ENCODE results near the gene MMP23B. TPM values are rescaled to one million over a fixed set of nuclear protein-coding genes. Genes with fewer than 3 reads are reported as not detected.
"Not testable (repeated sequence)": the region's sequence is repeated elsewhere in the genome, so short reads cannot be mapped to it uniquely, and the experiment has no call there.

Gene MMP23B
- total RNA-seq, 6 experiments from 2014 or later: 0.75 to 4.0 (median 2.3) TPM

DNA sequence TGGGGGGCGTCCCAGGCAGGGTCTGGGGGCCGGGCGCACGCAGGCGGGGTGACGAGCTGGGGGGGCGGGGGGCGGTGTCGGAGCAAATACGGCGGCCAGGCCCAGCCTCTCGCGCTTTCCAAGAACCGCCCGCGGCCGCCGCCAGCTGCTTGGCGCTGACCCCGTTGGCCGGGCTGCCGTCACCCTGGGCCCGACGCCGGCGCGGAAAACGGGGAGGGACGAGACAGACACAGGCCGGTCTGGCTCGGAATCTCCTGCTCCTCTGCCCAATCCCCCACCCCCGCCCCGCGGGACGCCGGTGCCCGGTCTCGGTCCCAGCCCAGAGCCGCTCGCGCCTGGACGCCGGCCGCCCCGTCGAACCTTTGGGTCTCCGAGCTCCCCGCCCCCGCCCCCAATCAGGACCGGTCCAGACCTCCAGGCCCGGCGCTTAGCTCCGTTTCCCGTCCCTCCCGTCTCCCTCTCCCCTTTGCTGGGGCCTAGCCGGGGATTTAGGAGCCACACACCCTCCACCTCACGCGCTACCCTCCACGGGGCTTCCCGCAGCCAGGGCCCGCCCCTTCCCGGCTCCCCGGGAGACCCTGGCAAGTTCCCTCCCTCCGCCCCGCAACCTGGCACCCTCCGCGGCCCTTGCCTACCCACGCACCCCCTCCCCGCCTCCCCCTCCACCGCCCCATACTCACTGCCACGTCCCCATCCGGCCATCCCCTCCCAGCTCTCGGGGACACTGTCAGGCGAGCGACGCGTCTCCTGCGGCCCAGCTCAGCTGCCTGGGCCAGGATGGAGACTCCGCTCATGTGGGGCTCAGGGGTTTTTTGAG lies 800 bp upstream of the MMP23B start:
- intact Hi-C loops (cut with DNase I): no loop called here
- H3K27ac ChIP-seq: peak overlapping the region in 2 of 3 donors; percentile 47 to 64
- 17% methylated on average over 28 of the region's 79 CpGs for WGBS (ENCODE audit: insufficient coverage, low coverage, low lambda C conversion rate, missing lambda C conversion rate)
- DNase-seq (peak; percentile 62 to 69 (median 65)), ATAC-seq (peak; percentile 9 to 51 (median 31))
- H3K36me3 ChIP-seq: peaks cover 0 to 3% (median 0%) of the 10 kb centered on the region in 4 donors
- H3K27me3 ChIP-seq: no peaks in the 10 kb centered on the region
- H3K4me3 ChIP-seq: peak overlapping the region in 2 of 3 donors; percentile 13 to 14
- no peak for TF ChIP-seq CTCF (IDR thresholded peaks at IDR 0.05)
- TF ChIP-seq POLR2A (IDR thresholded peaks at IDR 0.05): no peak
- H3K9me3 ChIP-seq: no peaks in the 10 kb centered on the region
- H3K4me1 ChIP-seq: no peaks in the 10 kb centered on the region

DNA sequence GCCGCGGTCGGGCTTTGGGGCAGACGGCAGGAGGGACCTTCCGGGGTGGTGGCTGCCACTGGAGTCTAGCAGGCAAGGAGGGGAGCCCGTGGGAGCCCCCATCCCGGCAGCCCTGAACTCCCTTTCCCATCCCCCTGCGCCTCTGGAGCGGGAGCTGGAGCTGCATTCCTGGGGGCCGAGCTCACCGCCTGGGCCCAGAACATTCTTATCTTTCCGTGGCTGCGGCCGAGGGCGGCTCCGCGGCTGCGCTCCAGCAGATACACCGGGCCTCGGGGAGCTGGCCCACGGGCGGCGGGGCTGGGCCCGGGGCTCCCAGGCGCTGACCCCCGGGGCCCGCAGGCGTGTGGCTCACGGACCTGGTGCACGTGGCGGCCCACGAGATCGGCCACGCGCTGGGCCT lies 1.4 kb downstream of the MMP23B start:
- no CpG with 5 or more reads among the region's 35 CpGs for WGBS (ENCODE audit: insufficient coverage, low coverage, low lambda C conversion rate, missing lambda C conversion rate)
- H3K4me1 ChIP-seq; H3K4me3 ChIP-seq; H3K36me3 ChIP-seq; H3K9me3 ChIP-seq; DNase-seq; H3K27ac ChIP-seq; H3K27me3 ChIP-seq; intact Hi-C loops (cut with DNase I): not testable (repeated sequence)
- ATAC-seq: peak in 1 of 4 donors; percentile 31

- H3K9me3 ChIP-seq; H3K36me3 ChIP-seq; intact Hi-C loops (cut with DNase I); H3K27me3 ChIP-seq; H3K4me3 ChIP-seq; H3K27ac ChIP-seq; H3K4me1 ChIP-seq: not testable (repeated sequence)
- DNase-seq: peak in 2 of 3 donors; percentile 29 to 32
- peak in 1 of 4 donors; percentile 5 for ATAC-seq
- WGBS (ENCODE audit: insufficient coverage, low coverage, low lambda C conversion rate, missing lambda C conversion rate): 93% methylated on average over 3 of the region's 13 CpGs
These were observed 2.6 kb downstream of the MMP23B start for GRCh38 chr1:1634613-1635012.

- peak in 2 of 3 donors; percentile 38 to 39 for DNase-seq
- WGBS (ENCODE audit: insufficient coverage, low coverage, low lambda C conversion rate, missing lambda C conversion rate): 100% methylated on average over 1 of the region's 37 CpGs
- H3K4me1 ChIP-seq; intact Hi-C loops (cut with DNase I); H3K27me3 ChIP-seq; H3K27ac ChIP-seq; ATAC-seq; H3K4me3 ChIP-seq; H3K9me3 ChIP-seq; H3K36me3 ChIP-seq: not testable (repeated sequence)
These were observed 4.9 kb downstream of the MMP23B start for GRCh38 chr1:1636621-1637478.

- peak in 1 of 3 donors; percentile 9 for DNase-seq
- H3K4me3 ChIP-seq; H3K9me3 ChIP-seq; H3K27ac ChIP-seq; H3K4me1 ChIP-seq; intact Hi-C loops (cut with DNase I); H3K36me3 ChIP-seq; H3K27me3 ChIP-seq; ATAC-seq: not testable (repeated sequence)
- no CpG with 5 or more reads among the region's 14 CpGs for WGBS (ENCODE audit: insufficient coverage, low coverage, low lambda C conversion rate, missing lambda C conversion rate)
These were observed 5.5 kb downstream of the MMP23B start for GRCh38 chr1:1637479-1637875.

- H3K27me3 ChIP-seq: not testable (repeated sequence)
These were observed 6.6 kb downstream of the MMP23B start for GRCh38 chr1:1638528-1638927.

GRCh38 chr1:1639368-1639767 lies 7.4 kb downstream of the MMP23B start:
- H3K27ac ChIP-seq; intact Hi-C loops (cut with DNase I); H3K9me3 ChIP-seq; H3K27me3 ChIP-seq; ATAC-seq; H3K4me1 ChIP-seq; H3K4me3 ChIP-seq; H3K36me3 ChIP-seq: not testable (repeated sequence)
- WGBS (ENCODE audit: insufficient coverage, low coverage, low lambda C conversion rate, missing lambda C conversion rate): 100% methylated on average over 1 of the region's 16 CpGs
- DNase-seq: peak in 1 of 3 donors; percentile 35

More at GRCh38 chr1:1638528-1638927, 6.6 kb downstream of the MMP23B start:
- H3K4me1 ChIP-seq; intact Hi-C loops (cut with DNase I); H3K4me3 ChIP-seq; H3K9me3 ChIP-seq; H3K27ac ChIP-seq; H3K36me3 ChIP-seq: not testable (repeated sequence)
- ATAC-seq (peak in 2 of 4 donors; percentile 46 to 52), DNase-seq (peak in 2 of 3 donors; percentile 20 to 36)
- WGBS (ENCODE audit: insufficient coverage, low coverage, low lambda C conversion rate, missing lambda C conversion rate): 90% methylated on average over 1 of the region's 13 CpGs

GRCh38 chr1:1640081-1640480 lies 8.1 kb downstream of the MMP23B start:
- H3K4me3 ChIP-seq; H3K4me1 ChIP-seq; H3K9me3 ChIP-seq; DNase-seq; intact Hi-C loops (cut with DNase I); ATAC-seq; H3K27me3 ChIP-seq; H3K27ac ChIP-seq; H3K36me3 ChIP-seq: not testable (repeated sequence)
- WGBS (ENCODE audit: insufficient coverage, low coverage, low lambda C conversion rate, missing lambda C conversion rate): no CpG with 5 or more reads among the region's 25 CpGs

DNA sequence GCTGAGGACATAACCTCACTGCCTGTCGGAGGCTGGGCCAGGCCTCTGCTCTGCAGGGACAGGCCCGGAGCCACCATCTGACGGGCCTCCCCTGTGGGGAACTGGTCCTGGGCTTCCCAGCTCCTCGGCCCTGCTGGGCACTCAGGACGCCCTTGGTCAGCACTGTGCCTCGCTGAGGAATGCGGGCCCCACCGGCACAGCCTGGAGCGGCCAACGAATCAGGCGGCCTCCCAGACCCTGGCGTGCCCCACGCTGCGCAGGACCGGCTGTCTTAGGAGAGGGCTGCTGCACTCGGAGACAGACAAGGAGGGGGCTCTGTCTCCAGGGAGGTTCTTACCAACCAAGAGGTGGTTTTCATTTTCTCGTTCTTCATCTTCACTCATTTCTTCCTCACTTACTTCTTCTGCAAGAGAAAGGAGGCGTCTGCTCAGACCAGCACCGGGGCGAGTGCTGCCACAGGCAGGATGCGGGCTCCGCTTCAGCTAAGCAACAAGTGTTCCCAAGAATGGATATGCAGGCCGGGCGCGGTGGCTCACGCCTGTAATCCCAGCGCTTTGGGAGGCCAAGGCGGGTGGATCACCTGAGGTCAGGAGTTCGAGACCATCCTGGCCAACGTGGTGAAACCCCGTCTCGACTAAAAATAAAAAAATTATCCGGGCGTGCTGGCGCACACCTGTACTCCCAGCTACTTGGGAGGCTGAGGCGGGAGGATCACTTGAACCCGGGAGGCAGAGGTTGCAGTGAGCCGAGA lies 8.9 kb downstream of the MMP23B start:
- H3K4me3 ChIP-seq; H3K36me3 ChIP-seq; H3K27ac ChIP-seq; intact Hi-C loops (cut with DNase I); H3K9me3 ChIP-seq; H3K4me1 ChIP-seq; H3K27me3 ChIP-seq; DNase-seq; ATAC-seq: not testable (repeated sequence)
- WGBS (ENCODE audit: insufficient coverage, low coverage, low lambda C conversion rate, missing lambda C conversion rate): 84% methylated on average over 5 of the region's 38 CpGs

Data from right lobe of liver (tissue), 6 donors.